HG03457 (cell line): Measurements from ENCODE around the gene CUX1.
"Not testable (repeated sequence)": the region's sequence is repeated elsewhere in the genome, so short reads cannot be mapped to it uniquely, and the experiment has no call there.

Experiments used
- ATAC-seq: cut with Tn5 transposase; IDR thresholded peaks from one replicate; pipeline ENCODE4 v1.9.1; 2021; ENCODE audit warnings: moderate number of reproducible peaks; ENCODE audit not compliant: unreplicated experiment

The CUX1 gene

GRCh38 chr7:101913247-101913721, 95.9 kb downstream of the CUX1 start:
- no peak for ATAC-seq

GRCh38 chr7:101913851-101914250, 96.4 kb downstream of the CUX1 start:
- ATAC-seq = no peak

GRCh38 chr7:101915000-101915399, 97.6 kb downstream of the CUX1 start:
- ATAC-seq = no peak

- ATAC-seq = no peak
Observed at GRCh38 chr7:101916041-101916800, 98.8 kb downstream of the CUX1 start.

GRCh38 chr7:101916876-101917275, 99.5 kb downstream of the CUX1 start:
- no peak for ATAC-seq

- ATAC-seq = no peak
Observed at GRCh38 chr7:101917566-101917965, 100.1 kb downstream of the CUX1 start.

GRCh38 chr7:101918426-101918825, 101.0 kb downstream of the CUX1 start:
- no peak for ATAC-seq

- ATAC-seq = no peak
Observed at GRCh38 chr7:101919363-101920115, 102.1 kb downstream of the CUX1 start.

- no peak for ATAC-seq
Observed at GRCh38 chr7:101921061-101921460, 103.6 kb downstream of the CUX1 start.

GRCh38 chr7:101921546-101922489, 104.4 kb downstream of the CUX1 start:
- ATAC-seq = not testable (repeated sequence)

- ATAC-seq = no peak
Observed at GRCh38 chr7:101922631-101923601, 105.5 kb downstream of the CUX1 start.

GRCh38 chr7:101923602-101923985, 106.2 kb downstream of the CUX1 start:
- no peak for ATAC-seq

- ATAC-seq = no peak
Observed at GRCh38 chr7:101924171-101924570, 106.7 kb downstream of the CUX1 start.

- no peak for ATAC-seq
Observed at GRCh38 chr7:101926265-101926664, 108.8 kb downstream of the CUX1 start.

GRCh38 chr7:101927389-101927788, 110.0 kb downstream of the CUX1 start:
- no peak for ATAC-seq

GRCh38 chr7:101927802-101928201, 110.4 kb downstream of the CUX1 start:
- ATAC-seq = no peak

GRCh38 chr7:101929256-101929655, 111.8 kb downstream of the CUX1 start:
- no peak for ATAC-seq

GRCh38 chr7:101929911-101930310, 112.5 kb downstream of the CUX1 start:
- not testable (repeated sequence) for ATAC-seq

- ATAC-seq = no peak
Observed at GRCh38 chr7:101932083-101932482, 114.7 kb downstream of the CUX1 start.

- ATAC-seq = no peak
Observed at GRCh38 chr7:101933028-101933427, 115.6 kb downstream of the CUX1 start.
